ENCODE results near the gene EYS. TPM values are rescaled to one million over a fixed set of nuclear protein-coding genes. Genes with fewer than 3 reads are reported as not detected.

EYS gene
- total RNA-seq, 2 donors from 2014 or later, result 0.18 to 3.5 TPM

DNA sequence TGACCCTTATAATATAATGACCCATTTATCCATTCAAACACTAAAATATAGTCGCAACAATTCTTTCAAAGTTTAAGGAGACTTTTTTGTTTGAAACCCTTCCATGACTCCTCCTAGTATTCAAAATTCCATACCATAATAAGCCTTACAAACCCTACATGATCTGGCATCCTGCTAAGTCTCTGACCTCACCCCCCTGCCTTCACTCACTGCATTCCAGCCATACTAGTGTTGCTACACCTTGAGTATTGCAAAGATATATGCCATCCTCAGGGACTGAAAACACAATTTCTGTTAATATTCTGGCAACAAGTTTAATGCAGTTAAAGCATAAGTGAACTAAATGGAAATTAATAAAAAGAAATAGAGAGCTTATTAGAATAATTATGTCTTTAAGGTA lies 168.4 kb downstream of the EYS start:
- H3K36me3 ChIP-seq, result no peaks in the 10 kb centered on the region
- no peak for DNase-seq (ENCODE audit: low spot score)
- 95% methylated on average over 1 of the region's 1 CpG for WGBS
- H3K4me3 ChIP-seq, result no peak overlapping the region
- no peaks in the 10 kb centered on the region for H3K9me3 ChIP-seq
- H3K27ac ChIP-seq, result no peak overlapping the region
- no peaks in the 10 kb centered on the region for H3K27me3 ChIP-seq (replicated peaks; ENCODE audit: insufficient read depth)
- no peaks in the 10 kb centered on the region for H3K4me1 ChIP-seq (replicated peaks)
- intact Hi-C loops (cut with DNase I), result no loop called here
- TF ChIP-seq POLR2A (IDR thresholded peaks at IDR 0.05) (no peak), POLR2AphosphoS5 (IDR thresholded peaks at IDR 0.05) (no peak)
- TF ChIP-seq, protein P1, sequence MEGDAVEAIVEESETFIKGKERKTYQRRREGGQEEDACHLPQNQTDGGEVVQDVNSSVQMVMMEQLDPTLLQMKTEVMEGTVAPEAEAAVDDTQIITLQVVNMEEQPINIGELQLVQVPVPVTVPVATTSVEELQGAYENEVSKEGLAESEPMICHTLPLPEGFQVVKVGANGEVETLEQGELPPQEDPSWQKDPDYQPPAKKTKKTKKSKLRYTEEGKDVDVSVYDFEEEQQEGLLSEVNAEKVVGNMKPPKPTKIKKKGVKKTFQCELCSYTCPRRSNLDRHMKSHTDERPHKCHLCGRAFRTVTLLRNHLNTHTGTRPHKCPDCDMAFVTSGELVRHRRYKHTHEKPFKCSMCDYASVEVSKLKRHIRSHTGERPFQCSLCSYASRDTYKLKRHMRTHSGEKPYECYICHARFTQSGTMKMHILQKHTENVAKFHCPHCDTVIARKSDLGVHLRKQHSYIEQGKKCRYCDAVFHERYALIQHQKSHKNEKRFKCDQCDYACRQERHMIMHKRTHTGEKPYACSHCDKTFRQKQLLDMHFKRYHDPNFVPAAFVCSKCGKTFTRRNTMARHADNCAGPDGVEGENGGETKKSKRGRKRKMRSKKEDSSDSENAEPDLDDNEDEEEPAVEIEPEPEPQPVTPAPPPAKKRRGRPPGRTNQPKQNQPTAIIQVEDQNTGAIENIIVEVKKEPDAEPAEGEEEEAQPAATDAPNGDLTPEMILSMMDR (IDR thresholded peaks at IDR 0.05), result no peak

DNA sequence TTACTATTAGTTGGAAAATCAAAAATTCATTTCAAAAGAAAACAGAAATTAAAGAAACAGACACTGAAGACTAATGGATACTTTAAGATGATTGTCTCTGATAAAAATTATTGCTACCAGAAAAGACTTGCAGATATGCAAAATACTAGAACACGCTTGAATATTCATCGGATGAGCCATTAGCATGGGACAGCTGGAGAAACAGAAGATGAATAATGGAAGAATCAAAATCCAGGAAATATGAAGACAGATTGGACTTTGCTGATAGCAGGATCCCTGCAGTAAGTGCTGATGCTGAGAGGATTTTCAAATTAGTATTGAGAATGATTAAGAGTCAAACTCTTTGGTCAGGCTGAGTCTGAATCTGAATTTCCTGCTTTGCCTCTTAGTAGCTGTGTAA lies 169.4 kb downstream of the EYS start:
- 88% methylated on average over 2 of the region's 2 CpGs for WGBS
- no peak overlapping the region for H3K27ac ChIP-seq

DNA sequence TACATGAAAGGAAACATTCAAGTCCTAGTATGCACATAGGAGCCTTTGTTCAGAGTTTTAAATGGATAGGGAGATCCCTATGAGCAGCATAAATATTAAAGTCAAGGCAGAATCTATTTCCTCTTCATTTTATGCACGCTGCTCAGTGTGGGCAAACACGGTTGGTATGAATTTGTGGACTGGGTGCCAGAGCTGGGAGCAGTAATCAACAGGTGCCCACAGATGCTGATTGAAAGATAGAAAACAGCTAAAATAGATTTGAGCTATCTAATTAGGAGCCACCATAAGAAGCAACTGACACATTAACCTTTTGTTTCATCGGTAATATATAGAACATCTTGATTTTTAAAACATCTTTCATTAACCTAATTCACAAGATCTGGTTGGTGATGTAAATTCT lies 175.5 kb downstream of the EYS start:
- TF ChIP-seq POLR2AphosphoS5 (IDR thresholded peaks at IDR 0.05) (no peak), POLR2A (IDR thresholded peaks at IDR 0.05) (no peak)
- TF ChIP-seq, protein P1 (IDR thresholded peaks at IDR 0.05), result no peak
- Histone ChIP-seq H3K9me3 (no peaks in the 10 kb centered on the region), H3K4me3 (no peak overlapping the region), H3K36me3 (no peaks in the 10 kb centered on the region), H3K27me3 (replicated peaks; ENCODE audit: insufficient read depth) (no peaks in the 10 kb centered on the region), H3K4me1 (replicated peaks) (no peaks in the 10 kb centered on the region), H3K27ac (no peak overlapping the region)
- WGBS, result 47% methylated on average over 3 of the region's 3 CpGs
- intact Hi-C loops (cut with DNase I), result no loop called here
- no peak for DNase-seq (ENCODE audit: low spot score)

More for the DNA sequence above, 169.4 kb downstream of the EYS start:
- no peaks in the 10 kb centered on the region for H3K4me1 ChIP-seq (replicated peaks)
- no peaks in the 10 kb centered on the region for H3K9me3 ChIP-seq
- no peaks in the 10 kb centered on the region for H3K27me3 ChIP-seq (replicated peaks; ENCODE audit: insufficient read depth)
- intact Hi-C loops (cut with DNase I), result no loop called here
- DNase-seq (ENCODE audit: low spot score), result no peak
- no peaks in the 10 kb centered on the region for H3K36me3 ChIP-seq
- TF ChIP-seq, protein P1 (IDR thresholded peaks at IDR 0.05), result no peak
- TF ChIP-seq POLR2A (IDR thresholded peaks at IDR 0.05) (no peak), POLR2AphosphoS5 (IDR thresholded peaks at IDR 0.05) (no peak)
- H3K4me3 ChIP-seq, result no peak overlapping the region

DNA sequence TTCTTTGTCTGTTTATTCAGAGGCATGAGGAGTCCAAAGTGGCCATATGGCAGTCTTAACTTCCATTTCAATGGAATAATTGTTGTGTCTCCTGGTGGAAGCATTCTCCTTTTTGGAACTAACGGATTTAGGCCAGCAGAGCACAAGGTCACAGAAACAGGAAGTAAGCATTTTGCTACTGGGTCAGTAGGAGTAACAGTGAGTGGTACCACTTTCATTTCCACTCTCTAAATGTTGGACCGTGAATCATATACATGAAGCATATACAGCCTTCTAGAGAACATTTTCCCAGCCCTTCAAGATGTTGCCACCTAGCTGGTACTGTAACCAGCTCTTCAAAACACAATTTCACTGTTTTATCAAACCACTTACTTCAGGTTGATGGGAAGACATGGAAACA lies 182.8 kb downstream of the EYS start:
- DNase-seq (ENCODE audit: low spot score), result no peak
- Histone ChIP-seq H3K9me3 (no peaks in the 10 kb centered on the region), H3K4me3 (no peak overlapping the region), H3K4me1 (replicated peaks) (no peaks in the 10 kb centered on the region), H3K27ac (no peak overlapping the region), H3K27me3 (replicated peaks; ENCODE audit: insufficient read depth) (no peaks in the 10 kb centered on the region), H3K36me3 (no peaks in the 10 kb centered on the region)
- WGBS, result 95% methylated on average over 2 of the region's 2 CpGs
- intact Hi-C loops (cut with DNase I), result no loop called here
- TF ChIP-seq, protein P1 (IDR thresholded peaks at IDR 0.05), result no peak
- no peak for TF ChIP-seq POLR2AphosphoS5 (IDR thresholded peaks at IDR 0.05)
- TF ChIP-seq POLR2A (IDR thresholded peaks at IDR 0.05), result no peak

DNA sequence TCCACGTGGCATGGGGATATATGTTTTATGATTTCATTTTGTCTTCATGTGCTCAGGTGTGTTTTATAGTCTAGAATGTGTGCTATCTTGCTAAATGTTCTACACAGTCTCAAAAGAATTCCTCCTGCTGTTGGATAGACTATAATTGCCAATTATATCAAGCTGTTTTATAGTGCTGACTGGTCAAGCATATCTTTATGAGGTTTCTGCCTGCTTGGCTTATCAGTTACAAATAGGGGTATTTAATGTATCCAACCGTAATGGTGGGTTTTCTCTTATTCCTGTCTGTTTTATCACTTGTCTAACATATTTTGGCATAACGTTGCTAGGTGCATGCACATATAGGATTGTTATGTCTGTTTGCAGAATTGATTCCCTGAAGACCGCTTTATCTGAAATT lies 201.3 kb downstream of the EYS start:
- H3K4me1 ChIP-seq (replicated peaks), result no peaks in the 10 kb centered on the region
- H3K27me3 ChIP-seq (replicated peaks; ENCODE audit: insufficient read depth), result no peaks in the 10 kb centered on the region
- intact Hi-C loops (cut with DNase I), result no loop called here
- WGBS, result 44% methylated on average over 4 of the region's 4 CpGs
- H3K27ac ChIP-seq, result no peak overlapping the region
- no peak overlapping the region for H3K4me3 ChIP-seq
- TF ChIP-seq POLR2A (IDR thresholded peaks at IDR 0.05) (no peak), POLR2AphosphoS5 (IDR thresholded peaks at IDR 0.05) (no peak)
- TF ChIP-seq, protein P1 (IDR thresholded peaks at IDR 0.05), result no peak
- no peaks in the 10 kb centered on the region for H3K36me3 ChIP-seq
- no peaks in the 10 kb centered on the region for H3K9me3 ChIP-seq
- DNase-seq (ENCODE audit: low spot score), result no peak
